ENCODE results near the gene BCAT1. TPM values are rescaled to one million over a fixed set of nuclear protein-coding genes. Genes with fewer than 3 reads are reported as not detected.
A peak's percentile ranks its signal among the peaks of the same experiment; 100 is the strongest.

BCAT1 gene
- total and polyA plus RNA-seq, 2 experiments from 2014 or later = 46.4 to 72.8 TPM

DNA sequence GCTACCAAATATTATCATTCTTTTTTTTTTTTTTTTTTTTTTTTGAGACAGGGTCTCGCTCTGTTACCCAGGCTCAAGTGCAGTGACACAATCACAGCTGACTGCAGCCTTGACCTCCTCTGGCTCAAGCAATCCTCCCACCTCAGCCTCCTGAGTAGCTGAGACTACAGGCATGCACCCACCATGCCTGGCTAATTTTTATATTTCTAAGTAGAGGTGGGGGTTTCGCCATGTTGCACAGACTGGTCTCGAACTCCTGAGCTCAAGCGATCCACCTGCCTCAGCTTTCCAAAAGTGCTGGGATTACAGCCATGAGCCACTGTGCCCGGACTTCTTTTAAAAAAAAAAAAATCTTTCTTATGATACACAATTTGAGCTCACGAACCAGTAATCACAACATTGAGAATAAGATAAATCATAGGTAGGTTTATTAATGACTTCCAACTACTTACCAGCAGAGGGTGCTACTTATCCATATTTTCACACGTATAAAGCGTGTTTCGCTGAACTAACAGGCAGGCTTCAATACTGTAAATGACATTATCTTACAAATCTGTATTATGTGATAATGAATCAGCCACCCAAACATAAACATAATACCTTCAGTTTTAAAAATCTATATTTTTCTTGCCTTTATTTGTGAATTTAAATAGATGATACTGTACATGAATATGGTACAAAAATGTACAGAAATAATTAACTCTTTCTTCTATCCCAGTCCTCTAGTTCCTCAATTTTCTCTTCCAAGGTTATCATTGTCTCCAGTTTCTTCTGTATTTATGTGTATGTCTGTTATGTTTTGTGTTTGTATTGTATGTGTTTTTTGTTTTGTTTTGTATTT is 42.5 kb upstream of the BCAT1 start:
- no peak overlapping the region for H3K4me2 ChIP-seq
- 44% methylated on average over 9 of the region's 9 CpGs for WGBS (ENCODE audit: low lambda C conversion rate, missing lambda C conversion rate)
- H4K20me1 ChIP-seq (ENCODE audit: insufficient read depth, poor library complexity, severe bottlenecking) = no peaks in the 10 kb centered on the region
- no peaks in the 10 kb centered on the region for H3K79me2 ChIP-seq
- no peak overlapping the region for H2AFZ ChIP-seq
- H3K9me3 ChIP-seq (ENCODE audit: low read depth) = no peaks in the 10 kb centered on the region
- H3K4me3 ChIP-seq = no peak overlapping the region
- no peaks in the 10 kb centered on the region for H3K9me2 ChIP-seq (replicated peaks; ENCODE audit: insufficient read depth)
- H3K27me3 ChIP-seq = peaks cover 4% of the 10 kb centered on the region
- H3K4me1 ChIP-seq (ENCODE audit: insufficient read depth) = no peaks in the 10 kb centered on the region
- DNase-seq (ENCODE audit: low spot score) = peak; percentile 72
- no peaks in the 10 kb centered on the region for H3K36me3 ChIP-seq (replicated peaks; ENCODE audit: insufficient read depth, low read depth)
- H3K27ac ChIP-seq = no peak overlapping the region
- TF ChIP-seq, protein P1, sequence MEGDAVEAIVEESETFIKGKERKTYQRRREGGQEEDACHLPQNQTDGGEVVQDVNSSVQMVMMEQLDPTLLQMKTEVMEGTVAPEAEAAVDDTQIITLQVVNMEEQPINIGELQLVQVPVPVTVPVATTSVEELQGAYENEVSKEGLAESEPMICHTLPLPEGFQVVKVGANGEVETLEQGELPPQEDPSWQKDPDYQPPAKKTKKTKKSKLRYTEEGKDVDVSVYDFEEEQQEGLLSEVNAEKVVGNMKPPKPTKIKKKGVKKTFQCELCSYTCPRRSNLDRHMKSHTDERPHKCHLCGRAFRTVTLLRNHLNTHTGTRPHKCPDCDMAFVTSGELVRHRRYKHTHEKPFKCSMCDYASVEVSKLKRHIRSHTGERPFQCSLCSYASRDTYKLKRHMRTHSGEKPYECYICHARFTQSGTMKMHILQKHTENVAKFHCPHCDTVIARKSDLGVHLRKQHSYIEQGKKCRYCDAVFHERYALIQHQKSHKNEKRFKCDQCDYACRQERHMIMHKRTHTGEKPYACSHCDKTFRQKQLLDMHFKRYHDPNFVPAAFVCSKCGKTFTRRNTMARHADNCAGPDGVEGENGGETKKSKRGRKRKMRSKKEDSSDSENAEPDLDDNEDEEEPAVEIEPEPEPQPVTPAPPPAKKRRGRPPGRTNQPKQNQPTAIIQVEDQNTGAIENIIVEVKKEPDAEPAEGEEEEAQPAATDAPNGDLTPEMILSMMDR (IDR thresholded peaks at IDR 0.05; ENCODE audit: poor library complexity) = peak; percentile 71
- TF ChIP-seq EZH2 (IDR thresholded peaks at IDR 0.05; ENCODE audit: borderline replicate concordance) = no peak

DNA sequence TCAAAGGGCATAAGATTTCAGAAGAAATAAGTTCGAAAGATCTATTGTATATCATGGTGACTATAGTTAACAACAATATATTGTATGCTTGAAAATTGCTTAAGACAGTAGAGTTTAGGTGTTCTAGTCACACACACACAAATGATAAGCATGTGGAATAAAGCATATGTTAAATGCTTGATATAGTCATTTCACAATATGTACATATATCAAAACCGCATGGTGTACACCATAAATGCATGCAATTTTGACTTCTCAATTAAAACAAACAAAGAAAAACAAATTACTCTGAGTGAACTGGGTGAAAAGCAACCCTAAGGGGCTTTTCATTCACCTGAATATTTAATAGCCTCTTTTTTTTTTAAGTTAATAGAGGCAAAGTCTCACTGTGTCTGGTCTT is 40.3 kb upstream of the BCAT1 start:
- no peaks in the 10 kb centered on the region for H3K9me2 ChIP-seq (replicated peaks; ENCODE audit: insufficient read depth)
- WGBS (ENCODE audit: low lambda C conversion rate, missing lambda C conversion rate) = 89% methylated on average over 2 of the region's 2 CpGs

DNA sequence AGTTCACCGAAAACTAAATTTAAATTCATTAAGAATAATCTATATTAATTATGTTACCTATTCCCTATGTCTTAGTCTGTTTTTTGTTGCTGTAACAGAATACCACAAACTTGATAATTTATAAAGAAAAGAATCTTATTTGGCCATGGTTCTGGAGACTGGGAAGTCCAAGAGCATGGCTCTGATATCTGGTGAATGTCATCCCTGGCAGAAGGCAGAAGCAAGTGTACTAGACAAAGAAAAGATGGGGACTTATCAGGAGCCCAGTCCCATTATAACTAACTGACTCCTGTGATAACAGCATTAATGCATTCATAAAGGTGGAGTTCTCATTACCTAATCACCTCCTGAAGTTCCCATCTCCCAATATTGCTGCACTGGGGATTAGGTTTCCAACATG is 33.3 kb upstream of the BCAT1 start:
- no peak overlapping the region for H3K27ac ChIP-seq
- H3K9me3 ChIP-seq (ENCODE audit: low read depth) = no peaks in the 10 kb centered on the region
- 89% methylated on average over 1 of the region's 1 CpG for WGBS (ENCODE audit: low lambda C conversion rate, missing lambda C conversion rate)

More for the DNA sequence above, 40.3 kb upstream of the BCAT1 start:
- H2AFZ ChIP-seq = no peak overlapping the region
- H3K9me3 ChIP-seq (ENCODE audit: low read depth) = no peaks in the 10 kb centered on the region
- DNase-seq (ENCODE audit: low spot score) = no peak
- H3K27me3 ChIP-seq = no peaks in the 10 kb centered on the region
- no peaks in the 10 kb centered on the region for H3K36me3 ChIP-seq (replicated peaks; ENCODE audit: insufficient read depth, low read depth)
- no peak overlapping the region for H3K4me3 ChIP-seq
- TF ChIP-seq EZH2 (IDR thresholded peaks at IDR 0.05; ENCODE audit: borderline replicate concordance) (no peak), EZH2phosphoT487 (IDR thresholded peaks at IDR 0.05; ENCODE audit: low read depth, severe bottlenecking, unreplicated experiment) (no peak)
- TF ChIP-seq, protein P1 (IDR thresholded peaks at IDR 0.05; ENCODE audit: poor library complexity) = no peak
- no peaks in the 10 kb centered on the region for H3K79me2 ChIP-seq
- no peaks in the 10 kb centered on the region for H3K4me1 ChIP-seq (ENCODE audit: insufficient read depth)
- no peak overlapping the region for H3K27ac ChIP-seq
- no peak overlapping the region for H3K4me2 ChIP-seq
- H4K20me1 ChIP-seq (ENCODE audit: insufficient read depth, poor library complexity, severe bottlenecking) = no peaks in the 10 kb centered on the region

GRCh38 chr12:24979976-24980730 is 31.3 kb upstream of the BCAT1 start:
- Histone ChIP-seq H3K27ac (no peak overlapping the region), H3K4me1 (ENCODE audit: insufficient read depth) (no peaks in the 10 kb centered on the region), H4K20me1 (ENCODE audit: insufficient read depth, poor library complexity, severe bottlenecking) (no peaks in the 10 kb centered on the region), H3K4me2 (no peak overlapping the region), H3K36me3 (replicated peaks; ENCODE audit: insufficient read depth, low read depth) (no peaks in the 10 kb centered on the region), H2AFZ (no peak overlapping the region), H3K9me2 (replicated peaks; ENCODE audit: insufficient read depth) (no peaks in the 10 kb centered on the region), H3K79me2 (no peaks in the 10 kb centered on the region), H3K27me3 (no peaks in the 10 kb centered on the region), H3K9me3 (ENCODE audit: low read depth) (no peaks in the 10 kb centered on the region), H3K4me3 (no peak overlapping the region)
- 76% methylated on average over 8 of the region's 8 CpGs for WGBS (ENCODE audit: low lambda C conversion rate, missing lambda C conversion rate)
- TF ChIP-seq EZH2 (IDR thresholded peaks at IDR 0.05; ENCODE audit: borderline replicate concordance) = no peak
- TF ChIP-seq, protein P1 (IDR thresholded peaks at IDR 0.05; ENCODE audit: poor library complexity) = no peak
- DNase-seq (ENCODE audit: low spot score) = no peak

More for the DNA sequence above, 33.3 kb upstream of the BCAT1 start:
- Histone ChIP-seq H2AFZ (no peak overlapping the region), H3K79me2 (no peaks in the 10 kb centered on the region), H3K9me2 (replicated peaks; ENCODE audit: insufficient read depth) (no peaks in the 10 kb centered on the region), H3K27me3 (no peaks in the 10 kb centered on the region), H3K36me3 (replicated peaks; ENCODE audit: insufficient read depth, low read depth) (no peaks in the 10 kb centered on the region), H3K4me1 (ENCODE audit: insufficient read depth) (no peaks in the 10 kb centered on the region), H4K20me1 (ENCODE audit: insufficient read depth, poor library complexity, severe bottlenecking) (no peaks in the 10 kb centered on the region), H3K4me2 (no peak overlapping the region), H3K4me3 (no peak overlapping the region)
- DNase-seq (ENCODE audit: low spot score) = no peak
- TF ChIP-seq EZH2phosphoT487 (IDR thresholded peaks at IDR 0.05; ENCODE audit: low read depth, severe bottlenecking, unreplicated experiment) (no peak), EZH2 (IDR thresholded peaks at IDR 0.05; ENCODE audit: borderline replicate concordance) (no peak)

All from hepatocyte (in vitro differentiated cells).